PC-9 (cell line): Measurements from ENCODE around the gene ERGIC1. TPM values are rescaled to one million over a fixed set of nuclear protein-coding genes. Genes with fewer than 3 reads are reported as not detected.
A peak's percentile ranks its signal among the peaks of the same experiment; 100 is the strongest.

ENCODE experiments used
- BruUV-seq: library from RNA; stranded (reverse); fragments of 400-500 nt; replicated peaks from 2 replicates; lab custom pipeline; 2021; lab: Mats Ljungman, UMichigan
- CTCF ChIA-PET: fragments of 300-600 bp; sonication (Branson Sonifier 250); formaldehyde crosslinking; loops from one replicate; lab custom pipeline; 2022; ENCODE audit warnings: antibody characterized with exemption; lab: Charles Lee
- POLR2A ChIA-PET: fragments of 300-600 bp; sonication (Branson Sonifier 250); formaldehyde crosslinking; loops from one replicate; lab custom pipeline; 2022; ENCODE audit warnings: antibody characterized with exemption; ENCODE audit not compliant: unreplicated experiment; lab: Charles Lee
- DNase-seq, 2 experiments: peaks; one replicate each; pipeline versions ENCODE4 v3.0.0 to v3.0.0-alpha.2; 2015 to 2022; ENCODE audit warnings: mixed read lengths in 1 of 2
- H2AFZ ChIP-seq: fragments of 200-600 bp; sonication (generic); 2 replicates; pipeline ENCODE4 v1.8.1; 2017; ENCODE audit warnings: antibody characterized with exemption
- H3F3A ChIP-seq: fragments of 200-600 bp; sonication (generic); 2 replicates; pipeline ENCODE4 v1.8.1; 2017; ENCODE audit warnings: antibody characterized with exemption, mild to moderate bottlenecking, low read depth; ENCODE audit not compliant: insufficient read depth
- H3K27ac ChIP-seq: fragments of 200-600 bp; sonication (generic); 2 replicates; pipeline ENCODE4 v1.6.1; 2016; ENCODE audit warnings: mixed run types
- H3K27me3 ChIP-seq: fragments of 200-600 bp; sonication (generic); 2 replicates; pipeline ENCODE4 v1.6.1; 2016; ENCODE audit warnings: low read depth, mixed run types; ENCODE audit not compliant: insufficient read depth
- H3K36me3 ChIP-seq: fragments of 200-600 bp; sonication (generic); 2 replicates; pipeline ENCODE4 v1.6.1; 2016; ENCODE audit warnings: low read depth, mixed run types
- H3K4me1 ChIP-seq: fragments of 200-600 bp; sonication (generic); replicated peaks from 2 replicates; pipeline ENCODE4 v1.6.1; 2016; ENCODE audit warnings: mixed run types; ENCODE audit not compliant: insufficient read depth
- H3K4me2 ChIP-seq: fragments of 200-600 bp; sonication (generic); 2 replicates; pipeline ENCODE4 v1.6.1; 2017; ENCODE audit warnings: mixed run types
- H3K4me3 ChIP-seq: fragments of 200-600 bp; sonication (generic); 2 replicates; pipeline ENCODE4 v1.6.1; 2016; ENCODE audit warnings: mixed run types
- H3K79me2 ChIP-seq: fragments of 200-600 bp; sonication (generic); 2 replicates; pipeline ENCODE4 v1.6.1; 2017; ENCODE audit warnings: low read depth, mixed run types
- H3K9me2 ChIP-seq: fragments of 200-600 bp; sonication (generic); 2 replicates; pipeline ENCODE4 v1.8.1; 2017; ENCODE audit warnings: mild to moderate bottlenecking; ENCODE audit not compliant: insufficient read depth
- H3K9me3 ChIP-seq: fragments of 200-600 bp; sonication (generic); 2 replicates; pipeline ENCODE4 v1.8.1; 2016; ENCODE audit warnings: low read depth; ENCODE audit not compliant: insufficient read depth
- H4K20me1 ChIP-seq: fragments of 200-600 bp; sonication (generic); 2 replicates; pipeline ENCODE4 v1.8.1; 2017; ENCODE audit not compliant: insufficient read depth
- CTCF ChIP-seq: fragments of 200-600 bp; sonication (generic); conservative IDR thresholded peaks from 2 replicates; pipeline ENCODE4 v1.6.1; 2017; ENCODE audit warnings: mixed run types, antibody characterized with exemption, mild to moderate bottlenecking, moderate library complexity
- EZH2 ChIP-seq: fragments of 200-600 bp; sonication (generic); IDR thresholded peaks from 2 replicates; pipeline ENCODE4 v1.8.0; 2017; ENCODE audit warnings: antibody characterized with exemption, low read depth
- intact Hi-C: fragments of 100-400 bp; cut with micrococcal nuclease; formaldehyde crosslinking; loops from one replicate; pipeline ENCODE4 v1.10.0; 2022; ENCODE audit not compliant: unreplicated experiment
- total RNA-seq: library from RNA; stranded (reverse); gene quantifications from 2 replicates; pipeline ENCODE4 v1.2.3, GENCODE V29; 2021

Gene ERGIC1
- total RNA-seq, 1 experiment from 2014 or later = 159 TPM

GRCh38 chr5:172953776-172954675 is 120.0 kb downstream of the ERGIC1 start:
- TF ChIP-seq EZH2 (no peak), CTCF (no peak)
- BruUV-seq = no TSS peak
- Histone ChIP-seq H3K9me3 (no peaks in the 10 kb centered on the region), H3K36me3 (no peaks in the 10 kb centered on the region), H3K27ac (peak overlapping the region; percentile 5; the same call in 1 of the 2 replicates), H3K79me2 (no peaks in the 10 kb centered on the region), H3K4me2 (no peak overlapping the region), H4K20me1 (no peaks in the 10 kb centered on the region), H3K4me3 (no peak overlapping the region), H2AFZ (no peak overlapping the region), H3F3A (peaks cover 27% of the 10 kb centered on the region), H3K9me2 (no peaks in the 10 kb centered on the region), H3K4me1 (peaks cover 6% of the 10 kb centered on the region), H3K27me3 (no peaks in the 10 kb centered on the region)
- intact Hi-C loops = no loop called here
- CTCF ChIA-PET = no interaction called here
- POLR2A ChIA-PET = interaction anchor here (0.5 to 0.6 kb wide), 9 partner anchors 10 to 1010 kb away, joined by 3 to 8 read pairs (median 4); no protein-coding TSS in a partner anchor
- DNase-seq = no peak

- no peaks in the 10 kb centered on the region for H4K20me1 ChIP-seq
- no peak for DNase-seq
- no peaks in the 10 kb centered on the region for H3K36me3 ChIP-seq
- H2AFZ ChIP-seq = no peak overlapping the region
- intact Hi-C loops = loop anchor here (1.0 kb wide), 1 partner anchor 239 kb away; no protein-coding TSS in a partner anchor
- H3K4me2 ChIP-seq = no peak overlapping the region
- H3K9me3 ChIP-seq = no peaks in the 10 kb centered on the region
- peaks cover 27% of the 10 kb centered on the region for H3F3A ChIP-seq
- BruUV-seq = no TSS peak
- CTCF ChIA-PET = interaction anchor here (0.6 to 0.7 kb wide), 2 partner anchors 81 to 196 kb away, joined by 3 to 17 read pairs; no protein-coding TSS in a partner anchor
- no peaks in the 10 kb centered on the region for H3K27me3 ChIP-seq
- no peaks in the 10 kb centered on the region for H3K9me2 ChIP-seq
- H3K4me1 ChIP-seq = peaks cover 6% of the 10 kb centered on the region
- TF ChIP-seq CTCF = no peak
- peak overlapping the region; percentile 59; the same call in 1 of the 2 replicates for H3K27ac ChIP-seq
- H3K79me2 ChIP-seq = peaks cover 4% of the 10 kb centered on the region
- H3K4me3 ChIP-seq = no peak overlapping the region
- POLR2A ChIA-PET = no interaction called here
These were observed 120.7 kb downstream of the ERGIC1 start for GRCh38 chr5:172954751-172955159.

GRCh38 chr5:172956228-172956627 is 122.2 kb downstream of the ERGIC1 start:
- Histone ChIP-seq H3F3A (peaks cover 27% of the 10 kb centered on the region), H3K9me3 (no peaks in the 10 kb centered on the region), H3K9me2 (no peaks in the 10 kb centered on the region), H3K4me2 (no peak overlapping the region), H2AFZ (no peak overlapping the region), H3K36me3 (no peaks in the 10 kb centered on the region), H4K20me1 (no peaks in the 10 kb centered on the region), H3K27me3 (no peaks in the 10 kb centered on the region), H3K4me3 (no peak overlapping the region), H3K4me1 (peaks cover 14% of the 10 kb centered on the region), H3K27ac (peak overlapping the region; percentile 59), H3K79me2 (peaks cover 19% of the 10 kb centered on the region)
- ChIA-PET POLR2A (no interaction called here), CTCF (no interaction called here)
- intact Hi-C loops = no loop called here
- no peak for TF ChIP-seq EZH2
- TF ChIP-seq CTCF = no peak
- no peak for DNase-seq
- BruUV-seq = no TSS peak
